Bronchial epithelial cell (primary cell): ENCODE data around the gene KRT12. TPM values are rescaled to one million over a fixed set of nuclear protein-coding genes. Genes with fewer than 3 reads are reported as not detected.

Experiments used
- DNase-seq: peaks from one replicate; pipeline ENCODE4 v3.0.0-alpha.2; 2010; ENCODE audit warnings: low read depth
- FAIRE-seq: peaks from 2 replicates; lab custom pipeline; 2011; peaks lifted over from hg19 to GRCh38; lab: Jason Lieb, UNC
- H3K27me3 ChIP-seq: 2 replicates; pipeline ENCODE4 v1.5.1; 2011; ENCODE audit warnings: low read length; ENCODE audit not compliant: control insufficient read depth, insufficient read depth
- H3K36me3 ChIP-seq: 2 replicates; pipeline ENCODE4 v1.5.1; 2011; ENCODE audit warnings: low read length; ENCODE audit not compliant: control insufficient read depth, insufficient read depth
- H3K4me3 ChIP-seq: 2 replicates; pipeline ENCODE4 v1.5.1; 2011; ENCODE audit warnings: mild to moderate bottlenecking, low read depth, low read length, control low read depth
- CTCF ChIP-seq: IDR thresholded peaks from 2 replicates; pipeline ENCODE4 v1.5.1; 2011; ENCODE audit warnings: mild to moderate bottlenecking, moderate library complexity, low read length, control low read depth, inconsistent platforms; ENCODE audit not compliant: insufficient read depth, severe bottlenecking
- total RNA-seq: library from RNA; depleted of rRNA; stranded (reverse); fragments of >200 nt; gene quantifications from 2 replicates; pipeline ENCODE4 v1.2.1, GENCODE V29; 2014

KRT12 gene
- total RNA-seq, 1 donor from 2014 or later, result not detected

GRCh38 chr17:40895106-40895730 lies 28.2 kb upstream of the KRT12 start:
- no peaks in the 10 kb centered on the region for H3K27me3 ChIP-seq
- no peak for FAIRE-seq
- TF ChIP-seq CTCF, result no peak

GRCh38 chr17:40888196-40888720 lies 21.2 kb upstream of the KRT12 start:
- Histone ChIP-seq H3K27me3 (no peaks in the 10 kb centered on the region), H3K4me3 (no peak overlapping the region), H3K36me3 (no peaks in the 10 kb centered on the region)
- DNase-seq (no peak), FAIRE-seq (no peak)
- TF ChIP-seq CTCF, result no peak

More at GRCh38 chr17:40895106-40895730, 28.2 kb upstream of the KRT12 start:
- Histone ChIP-seq H3K36me3 (no peaks in the 10 kb centered on the region), H3K4me3 (no peak overlapping the region)
- DNase-seq, result no peak

GRCh38 chr17:40886090-40886489 lies 19.1 kb upstream of the KRT12 start:
- Histone ChIP-seq H3K36me3 (no peaks in the 10 kb centered on the region), H3K4me3 (no peak overlapping the region), H3K27me3 (no peaks in the 10 kb centered on the region)
- TF ChIP-seq CTCF, result no peak
- DNase-seq (no peak), FAIRE-seq (no peak)

GRCh38 chr17:40884708-40885512 lies 17.9 kb upstream of the KRT12 start, which contains the start of gene KRT20:
Gene KRT20, minus strand, starts transcription at chr17:40885242. Its CDS starts 57 bp downstream, at chr17:40885185.
- H3K27me3 ChIP-seq, result no peaks in the 10 kb centered on the region
- H3K4me3 ChIP-seq, result no peak within 1 kb of the TSS
- no peak for TF ChIP-seq CTCF
- DNase-seq (no peak), FAIRE-seq (no peak)
- H3K36me3 ChIP-seq, result no peaks in the 10 kb centered on the region

- no peaks in the 10 kb centered on the region for H3K36me3 ChIP-seq
These were observed 16.8 kb upstream of the KRT12 start for GRCh38 chr17:40883626-40884334.

More at GRCh38 chr17:40883626-40884334, 16.8 kb upstream of the KRT12 start:
- no peaks in the 10 kb centered on the region for H3K27me3 ChIP-seq
- DNase-seq (no peak), FAIRE-seq (no peak)
- no peak overlapping the region for H3K4me3 ChIP-seq
- TF ChIP-seq CTCF, result no peak
